VCaP (cell line): ENCODE measurements around the gene KAT7.
A peak's percentile ranks its signal among the peaks of the same experiment; 100 is the strongest.

Experiments
- H3K27ac ChIP-seq: fragments of 450-650 bp; 2 replicates; pipeline ENCODE4 v1.5.1; 2017
- TF ChIP-seq, protein P1 (sequence below): fragments of 450-650 bp; conservative IDR thresholded peaks from 2 replicates; pipeline ENCODE4 v1.5.1; 2017; ENCODE audit warnings: mild to moderate bottlenecking, moderate library complexity

Gene KAT7

DNA sequence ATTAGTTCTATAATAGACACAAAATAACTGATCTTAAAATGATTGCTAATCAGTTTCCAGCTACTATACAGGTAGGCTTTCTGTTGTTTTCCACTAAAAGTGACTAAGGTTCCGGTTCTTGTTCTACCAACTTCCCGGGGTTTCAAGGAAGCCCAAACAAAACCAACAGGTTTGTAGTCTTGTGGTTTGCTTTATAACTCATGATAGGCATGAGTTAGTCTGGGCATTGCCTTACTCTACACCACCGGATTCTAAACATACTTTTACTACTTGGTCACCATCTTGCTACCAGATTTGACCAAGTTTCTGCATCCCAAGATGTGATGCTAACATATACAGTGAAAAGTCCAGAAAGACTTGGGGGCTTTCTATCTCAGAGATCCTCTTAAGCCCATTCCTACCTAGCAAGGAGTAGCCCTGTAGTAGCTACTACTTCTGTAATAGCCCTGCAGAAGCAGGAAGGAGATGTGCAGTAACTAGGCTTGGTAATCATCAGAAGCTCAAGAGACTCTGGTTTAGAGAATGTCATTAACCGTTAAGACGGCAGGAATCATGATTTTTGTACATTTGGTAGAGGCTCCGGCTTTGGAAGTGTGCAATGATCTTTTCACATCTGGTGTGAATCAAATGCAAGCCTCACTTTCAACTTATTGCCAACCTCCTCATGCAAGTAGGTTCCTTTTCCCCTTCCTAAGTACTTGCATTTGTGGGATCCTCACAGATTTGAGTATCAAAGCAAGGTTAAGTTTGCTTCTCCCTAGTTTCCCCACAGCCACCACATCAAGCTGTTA is 26.1 kb upstream of the KAT7 start:
- peak overlapping the region; percentile 73; the same call in 1 of the 2 replicates for H3K27ac ChIP-seq

DNA sequence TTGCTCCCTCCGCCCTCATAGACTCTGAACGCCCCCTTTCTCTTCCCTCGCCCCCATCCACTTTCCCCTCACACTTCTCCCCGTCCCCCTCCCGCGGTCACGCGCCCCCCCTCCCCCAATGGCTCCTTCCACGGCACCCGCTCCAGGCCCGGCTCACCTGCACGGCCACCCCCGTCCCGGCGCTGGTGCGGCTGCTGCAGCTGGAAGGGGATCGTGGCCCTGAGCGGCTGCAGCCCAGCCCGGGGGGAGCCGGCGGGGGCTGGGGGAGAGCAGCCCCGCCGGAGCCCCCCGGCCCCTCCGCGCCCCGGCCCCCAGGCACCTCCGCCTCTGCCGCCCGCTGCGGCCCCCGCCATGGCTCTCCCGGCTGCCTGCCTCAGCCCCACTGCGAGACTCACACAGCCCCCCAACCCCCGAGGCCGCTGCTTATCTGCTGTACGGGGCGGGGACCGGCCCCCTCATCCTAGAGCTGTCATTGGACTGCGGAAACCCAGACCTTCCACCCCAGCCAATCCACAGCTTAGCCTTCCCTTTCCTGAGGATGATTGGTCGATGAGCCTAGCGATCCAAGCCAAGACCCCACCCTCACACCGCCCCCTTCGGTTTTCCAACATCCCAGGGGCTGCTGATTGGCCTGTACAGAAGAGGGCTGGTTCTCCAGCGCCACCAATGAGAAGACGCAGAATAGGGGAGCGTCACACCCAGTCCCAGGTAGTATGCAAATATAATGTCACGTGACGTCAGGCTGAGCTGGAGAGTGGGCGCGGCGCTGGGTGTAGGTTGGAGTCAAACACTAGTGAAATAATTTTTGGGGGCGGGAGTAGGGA is 24.5 kb upstream of the KAT7 start, which contains the start of gene FAM117A:
FAM117A (minus strand) TSS at position 397 of the 824 bp plus-strand sequence; CDS start at position 353, 44 bp downstream.
- peak within 1 kb of the TSS; percentile 73 for H3K27ac ChIP-seq
- TF ChIP-seq, protein P1, sequence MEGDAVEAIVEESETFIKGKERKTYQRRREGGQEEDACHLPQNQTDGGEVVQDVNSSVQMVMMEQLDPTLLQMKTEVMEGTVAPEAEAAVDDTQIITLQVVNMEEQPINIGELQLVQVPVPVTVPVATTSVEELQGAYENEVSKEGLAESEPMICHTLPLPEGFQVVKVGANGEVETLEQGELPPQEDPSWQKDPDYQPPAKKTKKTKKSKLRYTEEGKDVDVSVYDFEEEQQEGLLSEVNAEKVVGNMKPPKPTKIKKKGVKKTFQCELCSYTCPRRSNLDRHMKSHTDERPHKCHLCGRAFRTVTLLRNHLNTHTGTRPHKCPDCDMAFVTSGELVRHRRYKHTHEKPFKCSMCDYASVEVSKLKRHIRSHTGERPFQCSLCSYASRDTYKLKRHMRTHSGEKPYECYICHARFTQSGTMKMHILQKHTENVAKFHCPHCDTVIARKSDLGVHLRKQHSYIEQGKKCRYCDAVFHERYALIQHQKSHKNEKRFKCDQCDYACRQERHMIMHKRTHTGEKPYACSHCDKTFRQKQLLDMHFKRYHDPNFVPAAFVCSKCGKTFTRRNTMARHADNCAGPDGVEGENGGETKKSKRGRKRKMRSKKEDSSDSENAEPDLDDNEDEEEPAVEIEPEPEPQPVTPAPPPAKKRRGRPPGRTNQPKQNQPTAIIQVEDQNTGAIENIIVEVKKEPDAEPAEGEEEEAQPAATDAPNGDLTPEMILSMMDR: no peak

More for the DNA sequence above, 26.1 kb upstream of the KAT7 start:
- TF ChIP-seq, protein P1: no peak

DNA sequence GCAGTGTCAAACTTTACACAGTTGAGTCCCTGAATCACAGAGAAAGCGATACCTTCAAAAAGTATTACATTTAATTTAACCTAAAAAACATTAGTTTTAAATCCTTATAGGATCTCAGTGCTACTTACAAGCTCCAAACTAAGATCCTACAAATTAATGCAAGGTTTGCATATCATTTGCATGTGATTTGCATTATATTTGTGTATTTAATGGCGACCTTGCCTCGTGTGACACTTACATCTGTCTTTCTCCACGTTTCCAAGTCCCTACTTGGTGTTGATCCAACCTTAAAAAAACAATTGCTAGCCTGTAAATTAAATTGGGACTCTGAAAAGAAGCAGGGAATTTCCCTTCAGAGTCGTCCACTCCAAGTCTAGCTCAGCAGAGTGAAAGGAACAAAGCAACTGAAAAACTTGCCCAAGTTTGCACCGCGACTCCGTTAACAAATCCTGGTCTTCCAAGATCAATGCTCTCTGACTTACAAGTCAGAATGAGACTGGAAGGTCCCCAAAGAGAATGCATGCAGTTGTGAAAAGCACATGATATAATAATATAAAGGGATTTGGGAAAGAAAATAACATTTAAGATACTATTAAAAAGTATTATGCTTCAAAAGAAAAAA is 23.8 kb upstream of the KAT7 start:
- no peak overlapping the region for H3K27ac ChIP-seq
- TF ChIP-seq, protein P1: no peak

DNA sequence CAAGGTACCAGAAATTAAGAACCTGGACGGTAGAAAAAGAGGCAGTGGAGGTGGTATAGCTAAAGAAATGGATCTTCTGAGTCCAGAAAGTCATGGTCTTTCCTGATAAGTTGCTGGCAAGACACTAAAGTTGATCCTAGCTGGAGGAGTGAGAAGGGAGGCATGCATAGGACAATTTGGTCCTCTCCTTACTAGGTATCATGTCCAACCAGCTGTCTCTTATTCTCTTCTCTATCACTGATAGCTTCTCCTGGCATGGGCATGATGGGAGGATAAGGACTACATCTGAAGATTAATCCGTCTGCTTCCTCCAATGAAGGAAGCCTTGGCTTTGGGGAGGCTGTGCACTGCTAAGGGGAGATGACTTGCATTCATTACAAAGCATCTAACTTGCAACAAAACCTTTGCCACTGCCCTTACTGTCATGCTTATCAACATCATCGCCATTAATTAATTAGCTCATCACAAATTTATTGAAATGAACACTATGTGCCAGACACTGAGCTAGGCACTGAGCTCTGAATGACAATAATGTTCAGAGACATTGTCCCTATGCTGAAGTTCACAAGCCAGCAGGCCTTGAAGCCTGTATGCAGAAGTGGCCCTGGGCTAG is 21.5 kb upstream of the KAT7 start:
- H3K27ac ChIP-seq: no peak overlapping the region
- TF ChIP-seq, protein P1: no peak

DNA sequence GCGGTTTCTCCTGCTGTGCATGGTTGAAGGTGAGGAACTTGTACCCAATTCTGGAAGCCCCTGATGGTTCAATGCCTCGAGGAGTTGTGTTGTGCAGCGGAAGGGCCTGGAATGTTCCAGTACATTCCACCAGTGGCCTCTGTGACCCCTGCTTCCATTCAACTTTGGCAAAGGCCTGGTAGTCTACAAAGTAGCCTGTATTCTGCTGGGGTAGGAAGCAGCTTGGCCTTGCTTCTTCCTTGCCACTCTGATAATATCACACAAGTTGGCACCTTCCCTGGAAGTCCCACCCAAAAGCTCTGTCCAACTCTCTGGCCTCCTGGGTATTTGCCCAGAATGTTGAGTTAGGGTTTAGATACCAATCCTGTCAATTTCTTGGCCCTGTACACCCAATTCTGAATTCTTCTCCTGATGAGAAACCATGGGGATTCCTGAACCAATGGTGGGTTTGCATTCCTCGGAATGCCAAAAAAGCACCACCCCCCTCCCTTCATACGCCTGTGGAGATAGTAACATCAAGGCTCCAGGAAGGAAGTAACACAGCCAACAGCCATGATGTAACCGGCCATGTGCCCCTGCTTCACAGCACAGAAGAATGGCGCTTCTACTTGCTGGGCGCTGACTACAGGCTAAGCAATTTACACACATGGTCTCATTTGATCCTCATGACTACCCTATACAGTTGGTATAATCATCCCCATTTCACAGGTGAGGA is 12.8 kb upstream of the KAT7 start:
- no peak overlapping the region for H3K27ac ChIP-seq
- TF ChIP-seq, protein P1: no peak

DNA sequence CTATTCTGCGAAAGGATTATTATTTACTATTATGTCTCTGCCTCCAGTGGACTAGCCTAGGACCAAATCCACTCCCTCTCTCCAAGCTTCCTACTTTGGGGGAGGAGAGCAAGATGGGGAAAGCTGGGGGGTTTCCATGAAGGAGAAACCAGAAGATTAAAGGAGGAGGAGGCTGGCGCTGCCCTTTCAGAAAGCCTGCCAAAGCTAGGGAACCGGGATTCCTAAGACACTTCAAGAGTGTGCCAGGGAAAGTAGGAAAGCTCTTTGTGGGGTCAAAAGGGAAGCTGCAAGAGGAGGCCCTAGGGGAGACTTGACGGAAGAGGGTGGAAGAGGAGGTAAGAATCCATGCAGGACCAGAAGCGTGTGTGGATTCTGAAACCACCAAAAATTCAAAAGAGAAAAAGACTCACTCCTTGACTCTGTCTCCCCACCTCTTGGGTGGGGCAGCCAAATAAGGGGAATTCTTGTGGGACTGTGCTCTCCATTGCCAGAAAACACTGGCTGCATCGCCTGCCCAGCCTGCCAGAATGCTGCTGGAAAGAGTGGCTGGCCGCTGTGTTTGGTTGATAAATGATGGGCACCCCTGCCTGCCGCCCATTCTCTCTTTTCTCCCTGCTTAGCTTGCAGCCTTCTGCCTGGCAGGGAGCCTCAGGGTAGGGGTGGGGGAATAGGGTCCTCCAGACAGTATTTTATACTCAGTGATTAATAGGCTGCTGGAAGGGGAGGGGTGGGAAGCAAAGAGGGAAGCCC is 11.8 kb upstream of the KAT7 start:
- TF ChIP-seq, protein P1: no peak
- no peak overlapping the region for H3K27ac ChIP-seq
